ENCODE data around the gene LYST.
"Not testable (repeated sequence)": the region's sequence is repeated elsewhere in the genome, so short reads cannot be mapped to it uniquely, and the experiment has no call there.

LYST gene

DNA sequence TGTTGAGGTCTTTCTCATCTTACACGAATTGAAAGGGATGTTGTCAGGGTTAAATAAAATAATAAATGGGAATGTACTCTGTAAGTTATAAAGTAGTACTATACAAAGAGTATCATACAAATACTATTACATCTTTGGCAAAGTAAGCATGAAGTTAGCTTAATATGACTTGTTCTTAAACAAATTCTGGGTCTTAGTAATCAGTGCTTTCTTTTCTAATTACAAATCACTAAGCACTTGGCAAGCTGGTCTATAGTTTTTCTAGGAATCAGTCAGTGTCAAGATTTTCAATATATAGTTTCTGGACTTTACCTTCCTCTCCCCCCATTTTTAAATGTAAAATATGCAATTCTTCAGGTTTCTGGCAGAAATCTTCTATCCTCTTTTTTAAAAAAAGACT lies 6.9 kb downstream of the LYST start:
- no peak for DNase-seq

- no peak for DNase-seq
These were observed 7.9 kb downstream of the LYST start for GRCh38 chr1:235858766-235859165.

GRCh38 chr1:235857756-235858155 lies 8.9 kb downstream of the LYST start:
- no peak for DNase-seq

DNA sequence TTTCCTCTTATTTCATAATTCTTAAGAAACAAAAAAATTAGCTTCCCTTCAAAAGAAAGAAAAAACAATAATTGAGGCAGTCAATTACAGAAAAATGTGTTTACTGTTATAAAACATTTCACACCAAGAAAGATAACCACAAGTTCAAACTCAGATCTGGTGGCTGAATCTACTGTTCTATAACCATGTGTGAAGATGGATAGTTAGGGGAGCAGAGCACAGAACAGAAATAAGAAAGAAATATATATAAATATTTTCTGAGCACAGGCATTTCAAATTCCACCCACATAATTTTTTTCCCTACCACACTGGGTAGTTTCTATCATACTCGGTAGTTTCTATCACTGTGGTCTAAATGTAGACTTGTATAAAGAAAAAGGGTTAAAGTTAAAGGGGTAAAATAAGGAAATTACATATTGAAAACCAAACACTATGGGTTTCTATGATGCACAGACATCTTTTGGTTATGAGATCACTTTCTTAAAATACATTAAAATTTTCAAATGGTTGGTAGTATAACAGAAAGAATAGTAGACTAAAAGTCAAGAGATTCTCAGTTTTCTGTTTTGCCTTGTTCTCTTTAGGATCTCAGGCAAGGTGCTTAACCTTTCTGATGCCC lies 10.8 kb downstream of the LYST start:
- no peak for DNase-seq

GRCh38 chr1:235854347-235854746 lies 12.4 kb downstream of the LYST start:
- DNase-seq, result no peak

DNA sequence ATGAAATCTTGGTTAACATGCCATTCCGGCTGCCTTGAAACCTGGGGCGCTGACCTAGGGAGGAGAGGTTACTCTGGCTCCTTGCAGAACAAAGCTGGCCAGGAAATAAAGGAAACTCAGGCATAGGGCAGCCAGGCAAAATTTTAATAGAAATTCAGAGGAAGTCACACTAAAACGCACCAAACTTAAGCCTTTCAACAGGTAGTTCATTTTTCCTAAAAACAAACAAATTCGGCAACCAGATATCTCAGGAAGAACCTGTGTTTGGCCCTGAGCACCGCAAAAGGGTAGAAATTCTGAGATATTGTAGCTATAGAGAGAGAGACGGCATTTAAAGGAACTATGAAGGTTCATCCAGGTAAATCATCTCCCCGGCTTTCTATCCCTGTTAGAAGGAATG lies 13.1 kb downstream of the LYST start:
- DNase-seq, result no peak

- no peak for DNase-seq
These were observed 13.8 kb downstream of the LYST start for GRCh38 chr1:235852887-235853286.

- DNase-seq, result no peak
These were observed 14.8 kb downstream of the LYST start for GRCh38 chr1:235851939-235852338.

DNA sequence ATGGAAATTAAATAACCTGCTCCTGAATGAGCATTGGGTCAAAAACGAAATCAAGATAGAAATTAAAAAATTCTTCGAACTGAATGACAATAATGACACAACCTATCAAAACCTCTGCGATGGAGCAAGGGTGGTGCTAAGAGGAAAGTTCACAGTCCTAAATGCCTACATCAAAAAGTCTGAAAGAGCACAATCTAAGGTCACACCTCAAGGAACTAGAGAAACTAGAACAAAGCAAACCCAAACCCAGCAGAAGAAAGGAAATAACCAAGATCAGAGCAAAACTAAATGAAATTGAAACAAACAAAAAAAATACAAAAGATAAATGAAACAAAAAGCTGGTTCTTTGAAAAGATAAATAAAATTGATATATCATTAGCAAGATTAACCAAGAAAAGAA lies 18.5 kb downstream of the LYST start:
- not testable (repeated sequence) for DNase-seq

DNA sequence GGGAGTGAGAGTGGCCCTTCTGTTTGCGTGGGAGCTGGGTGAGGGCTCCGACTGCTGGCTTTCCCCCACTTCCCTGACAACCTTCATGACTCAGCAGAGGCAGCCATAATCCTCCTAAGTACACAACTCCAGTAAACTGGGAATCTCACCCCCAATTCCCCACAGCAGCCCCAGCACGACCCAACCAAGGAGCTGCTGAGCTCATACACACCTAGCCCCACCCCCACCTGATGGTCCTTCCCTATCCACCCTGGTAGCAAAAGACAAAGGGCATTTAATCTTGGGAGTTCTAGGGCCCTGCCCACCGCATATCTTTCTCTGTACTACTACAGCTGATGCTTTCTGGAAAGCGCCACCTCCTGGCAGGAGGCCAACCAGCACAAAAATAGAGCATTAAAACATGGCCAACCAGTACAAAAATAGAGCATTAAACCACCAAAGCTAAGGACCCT lies 21.0 kb downstream of the LYST start:
- not testable (repeated sequence) for DNase-seq

DNA sequence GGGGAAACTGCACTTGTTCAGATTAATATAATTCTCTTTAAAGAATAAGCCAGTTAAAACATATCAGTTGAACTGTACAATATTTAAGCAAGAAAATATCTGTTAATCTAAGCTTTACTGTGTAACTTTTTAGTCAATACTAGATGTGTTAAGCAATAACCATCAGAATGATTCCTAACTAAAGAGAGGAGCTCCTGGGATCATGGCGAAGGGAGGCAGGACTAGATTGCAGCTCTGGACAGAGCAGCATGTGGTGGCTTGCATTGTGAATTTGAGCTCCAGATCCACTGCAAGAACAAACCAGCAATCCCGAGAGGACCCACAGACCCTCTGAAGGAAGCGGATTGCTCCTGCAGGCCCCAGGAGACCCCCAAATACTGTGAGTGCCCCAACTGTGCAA lies 21.9 kb downstream of the LYST start:
- no peak for DNase-seq

DNA sequence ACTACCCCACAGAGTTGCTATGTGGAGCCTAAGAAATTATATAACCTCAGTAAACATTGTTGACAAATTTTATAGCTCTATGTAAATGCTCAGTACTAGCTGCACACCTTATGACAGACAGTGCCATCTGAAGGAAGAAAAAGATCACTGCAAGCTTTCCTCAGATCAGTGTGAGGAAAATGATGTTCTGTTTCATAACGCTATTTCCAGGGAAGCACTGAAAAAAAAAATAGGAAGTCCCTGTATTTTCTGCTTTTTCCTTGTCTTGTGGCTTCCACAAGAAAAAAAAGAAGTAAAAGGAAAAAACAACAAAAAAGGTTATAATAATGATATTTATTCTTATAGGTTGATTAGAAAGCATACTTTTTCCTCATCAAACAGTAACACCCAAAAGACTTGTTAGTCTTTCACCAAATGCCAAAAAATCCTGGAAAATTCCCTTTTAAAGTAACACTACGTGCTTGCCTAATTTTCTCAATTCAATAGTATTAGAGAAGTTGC lies 23.2 kb downstream of the LYST start:
- peak in 1 of 2 experiments; percentile 49 for DNase-seq

- DNase-seq, result no peak
These were observed 24.7 kb downstream of the LYST start for GRCh38 chr1:235841938-235842545.

GRCh38 chr1:235838021-235838420 lies 28.7 kb downstream of the LYST start:
- DNase-seq, result no peak

DNA sequence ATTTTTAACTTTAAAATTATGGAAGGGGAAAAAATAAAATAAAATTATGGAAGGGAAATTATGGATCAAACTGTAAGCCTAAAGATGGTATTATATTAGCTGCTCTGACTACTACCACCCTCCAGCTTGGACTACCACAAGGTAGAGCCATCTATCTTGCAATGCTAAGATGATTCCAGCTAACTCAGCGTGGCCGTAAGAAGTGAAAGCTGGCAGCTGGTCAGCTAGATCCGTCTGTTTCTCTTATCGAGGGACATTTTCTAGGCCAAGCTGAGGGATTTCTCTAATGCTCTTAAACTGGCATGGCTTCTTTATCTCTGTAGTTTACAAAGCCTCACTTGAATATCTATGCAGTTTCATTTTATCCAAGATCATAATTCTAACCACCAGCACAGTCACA lies 31.5 kb downstream of the LYST start:
- peak; percentile 12 to 50 for DNase-seq

DNA sequence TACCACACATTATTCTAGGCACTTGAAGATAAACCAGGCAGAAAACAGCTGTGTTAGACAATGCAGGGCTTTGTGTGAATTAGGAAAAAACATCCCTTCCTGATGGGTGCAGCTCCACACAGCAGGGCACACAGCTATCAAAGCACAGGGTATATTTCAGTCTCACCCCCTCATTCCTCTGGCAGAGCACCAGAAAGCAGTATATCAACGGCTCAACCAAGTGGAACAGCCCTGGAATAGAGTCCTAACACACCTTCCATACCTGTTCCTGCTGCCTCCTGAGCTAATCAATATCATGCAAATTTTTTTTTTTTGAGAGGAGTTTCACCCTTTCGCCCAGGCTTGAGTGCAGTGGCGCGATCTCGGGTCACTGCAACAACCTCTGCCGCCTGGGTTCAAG lies 32.1 kb downstream of the LYST start:
- DNase-seq, result no peak

- no peak for DNase-seq
These were observed 34.7 kb downstream of the LYST start for GRCh38 chr1:235832011-235832410.

- DNase-seq, result no peak
These were observed 35.6 kb downstream of the LYST start for GRCh38 chr1:235831148-235831547.

GRCh38 chr1:235826102-235826854 lies 40.4 kb downstream of the LYST start:
- DNase-seq, result no peak

DNA sequence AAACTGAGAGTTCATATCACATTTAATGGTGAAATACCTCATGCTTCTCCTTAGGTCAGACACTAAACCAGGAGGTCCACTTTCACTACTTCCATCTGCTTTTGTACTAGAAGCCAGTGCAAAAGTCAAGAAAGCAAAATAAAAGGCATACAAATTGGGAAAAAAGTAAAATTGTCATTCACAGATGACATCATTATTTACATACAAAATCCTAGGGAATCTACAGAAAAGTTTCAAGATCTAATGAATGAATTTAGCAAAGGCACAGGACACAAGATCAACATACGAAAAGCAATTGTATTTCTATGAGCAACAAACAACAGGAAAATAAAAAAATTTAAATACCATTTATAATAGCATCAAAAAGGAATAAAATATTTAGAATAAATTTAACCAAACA lies 41.5 kb downstream of the LYST start:
- no peak for DNase-seq

GRCh38 chr1:235823684-235824083 lies 43.0 kb downstream of the LYST start:
- DNase-seq, result no peak

DNA sequence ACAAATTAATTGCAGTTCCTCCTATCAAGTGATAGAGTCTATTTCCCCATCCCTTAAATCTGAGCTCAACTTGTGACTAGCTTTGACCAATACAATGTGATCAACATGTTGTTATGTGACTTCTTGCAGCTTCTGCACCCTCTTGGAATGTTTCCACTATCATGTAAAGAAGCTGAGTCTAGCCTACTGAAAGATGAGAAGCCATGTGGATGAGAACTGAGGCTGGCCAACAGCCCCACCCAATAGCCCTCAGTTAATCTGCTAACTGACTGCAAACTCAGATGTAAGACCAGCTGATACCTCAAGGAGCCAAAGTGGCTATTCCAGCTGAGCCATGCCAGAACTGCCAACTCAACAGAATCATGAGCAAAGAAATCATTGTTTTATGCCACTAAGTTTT lies 44.0 kb downstream of the LYST start:
- DNase-seq, result no peak

GRCh38 chr1:235821361-235821981 lies 45.2 kb downstream of the LYST start:
- DNase-seq, result no peak

- DNase-seq, result peak; percentile 58 to 88
These were observed 46.6 kb downstream of the LYST start for GRCh38 chr1:235820061-235820460.

Measured in NCI-H524 (cell line).